OCI-LY7 (cell line): Measurements from ENCODE around the gene MCM9. TPM values are rescaled to one million over a fixed set of nuclear protein-coding genes. Genes with fewer than 3 reads are reported as not detected.

Source experiments
- BruUV-seq: library from RNA; stranded (reverse); fragments of 400-500 nt; replicated peaks from 2 replicates; lab custom pipeline; 2021; lab: Mats Ljungman, UMichigan
- CTCF ChIA-PET: fragments of 300-600 bp; sonication (Branson Sonifier 250); formaldehyde crosslinking; loops from one replicate; lab custom pipeline; 2022; ENCODE audit warnings: antibody characterized with exemption; ENCODE audit not compliant: unreplicated experiment; lab: Charles Lee
- POLR2A ChIA-PET: fragments of 300-600 bp; sonication (Branson Sonifier 250); formaldehyde crosslinking; loops from one replicate; lab custom pipeline; 2022; ENCODE audit warnings: antibody characterized with exemption; lab: Charles Lee
- DNase-seq: peaks from one replicate; pipeline ENCODE4 v3.0.0-alpha.2; 2015; ENCODE audit warnings: low spot score
- H2AFZ ChIP-seq: fragments of 200-600 bp; sonication (generic), shearing (Covaris generic); 2 replicates; pipeline ENCODE4 v1.6.1; 2014; ENCODE audit warnings: mild to moderate bottlenecking, antibody characterized with exemption, low read length, moderate library complexity
- H3K27ac ChIP-seq: fragments of 200-600 bp; sonication (generic); 2 replicates; pipeline ENCODE4 v1.5.1; 2014; ENCODE audit warnings: mixed run types, low read depth, mild to moderate bottlenecking, moderate library complexity, low read length, inconsistent platforms; ENCODE audit not compliant: poor library complexity, severe bottlenecking
- H3K36me3 ChIP-seq: fragments of 200-600 bp; sonication (generic); 2 replicates; pipeline ENCODE4 v1.6.1; 2014; ENCODE audit warnings: mild to moderate bottlenecking, antibody characterized with exemption, low read length, moderate library complexity, mixed read lengths; ENCODE audit not compliant: insufficient read depth
- H3K4me1 ChIP-seq: fragments of 200-600 bp; sonication (generic); 2 replicates; pipeline ENCODE4 v1.5.1; 2014; ENCODE audit warnings: mild to moderate bottlenecking, low read length; ENCODE audit not compliant: insufficient read depth, poor library complexity, severe bottlenecking
- H3K4me2 ChIP-seq: fragments of 200-600 bp; sonication (generic); 2 replicates; pipeline ENCODE4 v1.6.1; 2014; ENCODE audit warnings: mild to moderate bottlenecking, low read length
- H3K4me3 ChIP-seq: fragments of 200-600 bp; sonication (generic); 2 replicates; pipeline ENCODE4 v1.5.1; 2014; ENCODE audit warnings: mild to moderate bottlenecking, low read depth, low read length; ENCODE audit not compliant: poor library complexity, severe bottlenecking
- H3K79me2 ChIP-seq: fragments of 200-600 bp; sonication (generic); 2 replicates; pipeline ENCODE4 v1.6.1; 2016; ENCODE audit warnings: low read depth, mild to moderate bottlenecking, low read length, moderate library complexity, mixed read lengths; ENCODE audit not compliant: insufficient read depth
- H3K9me2 ChIP-seq: fragments of 200-600 bp; sonication (generic); 2 replicates; pipeline ENCODE4 v1.6.1; 2016; ENCODE audit warnings: mild to moderate bottlenecking, low read length, mixed read lengths; ENCODE audit not compliant: insufficient read depth
- H3K9me3 ChIP-seq: fragments of 200-600 bp; sonication (generic); 2 replicates; pipeline ENCODE4 v1.6.1; 2014; ENCODE audit warnings: mild to moderate bottlenecking, mixed run types, low read length, mixed read lengths
- H4K20me1 ChIP-seq: fragments of 200-600 bp; sonication (generic); 2 replicates; pipeline ENCODE4 v1.6.1; 2014; ENCODE audit warnings: mild to moderate bottlenecking, antibody characterized with exemption, low read length, moderate library complexity, mixed read lengths; ENCODE audit not compliant: insufficient read depth
- EZH2phosphoT487 ChIP-seq: fragments of 200-600 bp; sonication (generic); IDR thresholded peaks from 2 replicates; pipeline ENCODE4 v1.6.1; 2018; ENCODE audit warnings: low read depth, borderline replicate concordance, mild to moderate bottlenecking, mixed run types, antibody characterized with exemption, low read length, moderate library complexity, mixed read lengths
- intact Hi-C: fragments of 100-400 bp; cut with micrococcal nuclease; formaldehyde crosslinking; loops from one replicate; pipeline ENCODE4 v1.10.0; 2022; ENCODE audit not compliant: unreplicated experiment
- total RNA-seq, 2 experiments: library from RNA; depleted of rRNA in 1 of 2; stranded (reverse); fragments of >200 nt in 1 of 2; shearing (Covaris generic) in 1 of 2; gene quantifications; 2 replicates each; pipeline ENCODE4 v1.2.3, GENCODE V29; 2014 to 2022
- TF ChIP-seq, protein P1 (sequence below): fragments of 200-600 bp; sonication (generic); conservative IDR thresholded peaks from 2 replicates; pipeline ENCODE4 v1.5.1; 2014; ENCODE audit warnings: mild to moderate bottlenecking, antibody characterized with exemption, low read length, moderate library complexity, mixed read lengths

MCM9 gene
- total RNA-seq, 2 experiments from 2014 or later, result 17.4 to 18.8 TPM

GRCh38 chr6:118968416-118968815, 33.5 kb upstream of the MCM9 start:
- CTCF ChIA-PET, result no interaction called here
- Histone ChIP-seq H3K4me1 (no peaks in the 10 kb centered on the region), H3K27ac (no peak overlapping the region), H3K79me2 (no peaks in the 10 kb centered on the region), H3K36me3 (no peaks in the 10 kb centered on the region), H3K4me2 (no peak overlapping the region), H3K4me3 (no peak overlapping the region), H3K9me2 (no peaks in the 10 kb centered on the region), H2AFZ (no peak overlapping the region), H4K20me1 (no peaks in the 10 kb centered on the region), H3K9me3 (no peaks in the 10 kb centered on the region)
- DNase-seq, result peak; percentile 5
- BruUV-seq, result no TSS peak
- intact Hi-C loops, result loop anchor here (2.0 kb wide), 1 partner anchor 142 kb away; no protein-coding TSS in a partner anchor
- TF ChIP-seq, protein P1, sequence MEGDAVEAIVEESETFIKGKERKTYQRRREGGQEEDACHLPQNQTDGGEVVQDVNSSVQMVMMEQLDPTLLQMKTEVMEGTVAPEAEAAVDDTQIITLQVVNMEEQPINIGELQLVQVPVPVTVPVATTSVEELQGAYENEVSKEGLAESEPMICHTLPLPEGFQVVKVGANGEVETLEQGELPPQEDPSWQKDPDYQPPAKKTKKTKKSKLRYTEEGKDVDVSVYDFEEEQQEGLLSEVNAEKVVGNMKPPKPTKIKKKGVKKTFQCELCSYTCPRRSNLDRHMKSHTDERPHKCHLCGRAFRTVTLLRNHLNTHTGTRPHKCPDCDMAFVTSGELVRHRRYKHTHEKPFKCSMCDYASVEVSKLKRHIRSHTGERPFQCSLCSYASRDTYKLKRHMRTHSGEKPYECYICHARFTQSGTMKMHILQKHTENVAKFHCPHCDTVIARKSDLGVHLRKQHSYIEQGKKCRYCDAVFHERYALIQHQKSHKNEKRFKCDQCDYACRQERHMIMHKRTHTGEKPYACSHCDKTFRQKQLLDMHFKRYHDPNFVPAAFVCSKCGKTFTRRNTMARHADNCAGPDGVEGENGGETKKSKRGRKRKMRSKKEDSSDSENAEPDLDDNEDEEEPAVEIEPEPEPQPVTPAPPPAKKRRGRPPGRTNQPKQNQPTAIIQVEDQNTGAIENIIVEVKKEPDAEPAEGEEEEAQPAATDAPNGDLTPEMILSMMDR, result peak; percentile 65
- no peak for TF ChIP-seq EZH2phosphoT487
- POLR2A ChIA-PET, result interaction anchor here (0.9 kb wide), 1 partner anchor 36 kb away, joined by 3 read pairs; no protein-coding TSS in a partner anchor

DNA sequence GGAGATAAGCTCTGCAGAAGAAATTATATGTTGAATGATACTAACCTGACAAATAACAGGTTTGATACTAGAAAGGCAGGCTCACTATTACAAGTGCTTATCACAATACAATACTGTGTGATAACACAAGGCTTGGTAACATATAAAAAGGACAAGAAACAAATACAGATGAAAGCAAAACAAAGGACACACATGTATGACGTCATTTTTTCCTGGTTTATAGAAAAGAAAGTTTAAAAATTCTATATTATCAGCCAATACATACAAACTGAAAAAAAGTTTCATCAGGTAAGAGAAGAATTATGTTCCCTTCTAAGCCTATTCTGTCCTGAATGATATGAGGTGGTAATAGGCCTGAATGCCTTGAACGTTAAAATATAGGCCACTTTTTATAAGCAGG, 32.3 kb upstream of the MCM9 start:
- no peak overlapping the region for H3K4me2 ChIP-seq
- BruUV-seq, result no TSS peak
- H3K4me3 ChIP-seq, result no peak overlapping the region
- CTCF ChIA-PET, result no interaction called here
- H2AFZ ChIP-seq, result no peak overlapping the region
- H3K27ac ChIP-seq, result no peak overlapping the region
- no peaks in the 10 kb centered on the region for H3K9me3 ChIP-seq
- no peaks in the 10 kb centered on the region for H4K20me1 ChIP-seq
- no peaks in the 10 kb centered on the region for H3K79me2 ChIP-seq
- H3K36me3 ChIP-seq, result no peaks in the 10 kb centered on the region
- intact Hi-C loops, result no loop called here
- POLR2A ChIA-PET, result interaction anchor here (0.6 kb wide), 1 partner anchor 65 kb away, joined by 6 read pairs; no protein-coding TSS in a partner anchor
- TF ChIP-seq, protein P1, result no peak
- TF ChIP-seq EZH2phosphoT487, result no peak
- no peaks in the 10 kb centered on the region for H3K9me2 ChIP-seq
- no peaks in the 10 kb centered on the region for H3K4me1 ChIP-seq
- DNase-seq, result no peak

GRCh38 chr6:118965843-118966370, 30.9 kb upstream of the MCM9 start:
- no peaks in the 10 kb centered on the region for H3K79me2 ChIP-seq
- H3K4me3 ChIP-seq, result no peak overlapping the region
- no peak overlapping the region for H2AFZ ChIP-seq
- no TSS peak for BruUV-seq
- H3K9me2 ChIP-seq, result no peaks in the 10 kb centered on the region
- intact Hi-C loops, result no loop called here
- no peaks in the 10 kb centered on the region for H3K9me3 ChIP-seq
- H3K4me1 ChIP-seq, result no peaks in the 10 kb centered on the region
- DNase-seq, result no peak
- ChIA-PET CTCF (no interaction called here), POLR2A (interaction anchor here (1.2 kb wide), 1 partner anchor 611 kb away, joined by 3 read pairs; no protein-coding TSS in a partner anchor)
- no peak overlapping the region for H3K4me2 ChIP-seq
- H4K20me1 ChIP-seq, result no peaks in the 10 kb centered on the region
- no peaks in the 10 kb centered on the region for H3K36me3 ChIP-seq
- no peak overlapping the region for H3K27ac ChIP-seq
- no peak for TF ChIP-seq EZH2phosphoT487
- TF ChIP-seq, protein P1, result no peak
